ENCODE data around the gene HRG.

DNA sequence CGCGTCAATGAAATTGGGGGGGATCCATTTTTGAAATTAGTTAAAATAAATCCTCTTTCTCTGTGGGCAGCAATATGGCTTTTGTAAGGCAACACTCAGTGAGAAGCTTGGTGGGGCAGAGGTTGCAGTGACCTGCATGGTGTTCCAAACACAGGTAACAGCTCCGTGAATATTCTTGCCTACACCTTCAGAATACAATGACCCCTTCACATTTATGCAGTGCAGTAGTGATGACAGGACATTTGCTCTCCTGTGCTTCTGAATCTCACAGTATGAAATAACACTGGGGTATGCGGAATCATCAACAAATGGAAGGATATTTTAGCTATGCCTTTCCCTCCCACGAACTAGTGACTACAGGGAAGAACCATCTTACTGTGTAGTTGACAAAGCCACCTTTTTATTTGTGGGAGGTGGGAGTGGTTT, 46.0 kb upstream of the HRG start:
- TF ChIP-seq, protein P1, sequence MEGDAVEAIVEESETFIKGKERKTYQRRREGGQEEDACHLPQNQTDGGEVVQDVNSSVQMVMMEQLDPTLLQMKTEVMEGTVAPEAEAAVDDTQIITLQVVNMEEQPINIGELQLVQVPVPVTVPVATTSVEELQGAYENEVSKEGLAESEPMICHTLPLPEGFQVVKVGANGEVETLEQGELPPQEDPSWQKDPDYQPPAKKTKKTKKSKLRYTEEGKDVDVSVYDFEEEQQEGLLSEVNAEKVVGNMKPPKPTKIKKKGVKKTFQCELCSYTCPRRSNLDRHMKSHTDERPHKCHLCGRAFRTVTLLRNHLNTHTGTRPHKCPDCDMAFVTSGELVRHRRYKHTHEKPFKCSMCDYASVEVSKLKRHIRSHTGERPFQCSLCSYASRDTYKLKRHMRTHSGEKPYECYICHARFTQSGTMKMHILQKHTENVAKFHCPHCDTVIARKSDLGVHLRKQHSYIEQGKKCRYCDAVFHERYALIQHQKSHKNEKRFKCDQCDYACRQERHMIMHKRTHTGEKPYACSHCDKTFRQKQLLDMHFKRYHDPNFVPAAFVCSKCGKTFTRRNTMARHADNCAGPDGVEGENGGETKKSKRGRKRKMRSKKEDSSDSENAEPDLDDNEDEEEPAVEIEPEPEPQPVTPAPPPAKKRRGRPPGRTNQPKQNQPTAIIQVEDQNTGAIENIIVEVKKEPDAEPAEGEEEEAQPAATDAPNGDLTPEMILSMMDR (IDR thresholded peaks at IDR 0.05; ENCODE audit: control extremely low read depth in 1 of 3, insufficient read depth in 1 of 3, low read depth in 1 of 3, low read length in 3 of 3), result no peak
- no peak for TF ChIP-seq MAFK (IDR thresholded peaks at IDR 0.05; ENCODE audit: low read depth, low read length)
- no peak for TF ChIP-seq JUN (IDR thresholded peaks at IDR 0.05; ENCODE audit: low read depth, low read length)
- no peak for TF ChIP-seq CREB1 (IDR thresholded peaks at IDR 0.05)
- no peak for TF ChIP-seq EP300 (IDR thresholded peaks at IDR 0.05; ENCODE audit: borderline replicate concordance in 1 of 2, low read depth in 2 of 2, low read length in 2 of 2)
- TF ChIP-seq POLR2A (IDR thresholded peaks at IDR 0.05; ENCODE audit: control extremely low read depth in 1 of 2, low read depth in 2 of 2, low read length in 2 of 2), result no peak
- no peak for TF ChIP-seq YY1 (IDR thresholded peaks at IDR 0.05; ENCODE audit: low read depth, low read length)
- TF ChIP-seq RNF2 (IDR thresholded peaks at IDR 0.05; ENCODE audit: borderline replicate concordance, low read depth, low read length, missing control alignments, poor library complexity, severe bottlenecking), result no peak
- no peak for TF ChIP-seq TEAD4 (IDR thresholded peaks at IDR 0.05; ENCODE audit: low read depth, low read length)
- TF ChIP-seq SP1 (IDR thresholded peaks at IDR 0.05; ENCODE audit: low read depth, low read length), result no peak
